HG03558 (cell line): ENCODE results near the gene NR3C2.

Experiments used
- ATAC-seq: cut with Tn5 transposase; IDR thresholded peaks from one replicate; pipeline ENCODE4 v1.9.1; 2021; ENCODE audit warnings: moderate number of reproducible peaks; ENCODE audit not compliant: unreplicated experiment; ENCODE audit errors: extremely low read depth

NR3C2 gene

DNA sequence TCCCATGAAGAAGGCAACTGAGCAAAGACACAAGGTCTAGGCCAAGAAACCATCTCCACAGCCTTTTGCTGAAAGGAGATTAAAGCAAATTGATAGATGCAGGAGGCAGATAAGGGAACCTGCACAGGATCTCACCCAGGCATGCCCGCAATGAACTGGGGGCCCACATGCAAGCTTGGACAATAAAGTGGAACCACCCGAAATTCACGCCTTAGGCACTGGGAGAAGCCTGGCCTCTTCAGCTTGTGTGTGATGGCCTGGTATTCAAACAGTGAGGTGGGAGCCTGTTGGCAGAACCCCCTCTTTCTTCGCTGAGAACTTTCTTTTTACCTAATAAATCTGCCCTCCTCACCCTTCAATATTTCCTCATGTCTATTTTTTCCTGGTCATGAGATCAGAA lies 213.2 kb downstream of the NR3C2 start:
- no peak for ATAC-seq

DNA sequence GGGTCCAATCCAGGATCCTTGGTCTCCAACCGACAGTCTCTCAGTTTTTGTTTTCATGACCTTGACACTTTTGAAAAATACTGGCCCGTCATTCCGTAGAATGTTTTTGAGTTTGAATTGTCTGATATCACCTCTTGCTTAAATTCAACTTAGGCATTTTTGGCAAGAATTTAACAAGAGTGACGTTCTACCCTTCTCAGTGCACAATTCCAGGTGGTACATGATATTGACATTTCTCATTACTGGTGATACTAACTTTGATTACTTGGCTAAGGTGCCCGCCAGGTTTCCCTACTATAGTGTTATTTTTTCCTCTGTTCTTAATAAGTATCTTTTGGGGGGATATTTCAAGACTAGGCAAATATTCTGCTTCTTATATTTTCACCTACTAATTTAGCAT lies 215.1 kb downstream of the NR3C2 start:
- ATAC-seq, result no peak

- no peak for ATAC-seq
Measured at GRCh38 chr4:148226341-148226740, 215.9 kb downstream of the NR3C2 start.

GRCh38 chr4:148225639-148226038 lies 216.6 kb downstream of the NR3C2 start:
- ATAC-seq, result no peak

GRCh38 chr4:148224476-148224875 lies 217.7 kb downstream of the NR3C2 start:
- no peak for ATAC-seq

DNA sequence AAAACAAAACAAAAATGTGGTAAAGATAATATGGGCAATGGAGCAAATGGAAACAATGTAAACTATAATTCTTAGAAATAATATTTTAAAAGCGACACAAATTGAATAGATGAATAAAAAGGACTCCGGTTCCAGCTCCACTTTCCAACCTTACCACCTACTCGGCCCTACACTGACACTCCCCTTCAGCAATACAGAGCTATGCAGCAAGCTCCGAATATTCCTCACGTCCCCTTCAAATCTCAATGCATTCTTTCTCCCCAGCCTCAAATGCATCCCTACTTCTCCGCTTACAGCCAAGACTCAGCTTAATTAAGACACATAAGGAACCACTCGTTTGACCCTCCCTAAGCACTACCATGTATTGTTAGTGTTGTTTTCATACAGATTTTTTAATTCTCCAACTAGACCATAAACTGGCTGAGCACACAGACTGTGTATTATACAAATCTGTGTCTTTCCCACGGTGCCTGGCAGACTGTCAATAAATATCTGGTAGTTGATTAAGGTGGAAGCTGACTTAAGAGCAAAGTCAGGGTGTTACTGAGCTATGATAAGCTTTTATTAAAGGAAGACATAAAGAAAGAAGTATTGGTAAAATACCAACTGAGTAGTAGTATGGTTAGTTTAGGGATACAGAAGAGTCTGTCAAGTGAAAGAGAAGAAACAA lies 219.1 kb downstream of the NR3C2 start:
- ATAC-seq, result no peak

GRCh38 chr4:148216866-148217814 lies 225.1 kb downstream of the NR3C2 start:
- peak; percentile 83 for ATAC-seq

DNA sequence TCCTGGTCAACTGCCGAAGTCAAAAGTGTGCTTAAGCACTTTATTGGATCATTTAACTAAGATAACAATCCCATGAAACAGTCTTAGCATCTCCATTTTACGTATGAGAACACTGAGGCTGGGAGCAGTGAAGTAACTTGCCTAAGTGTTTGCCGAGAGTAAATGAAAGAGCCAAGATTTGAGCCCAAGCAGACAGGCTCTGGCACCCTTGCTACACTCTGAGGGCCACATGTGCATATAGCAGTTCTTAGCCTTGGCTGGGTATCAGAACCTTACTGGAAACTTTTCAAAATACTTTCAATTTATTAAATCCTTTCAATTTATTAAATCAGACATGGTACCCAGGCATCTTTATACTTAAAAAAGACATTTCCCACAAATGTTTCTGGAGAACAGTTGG lies 225.9 kb downstream of the NR3C2 start:
- ATAC-seq, result no peak

GRCh38 chr4:148215202-148215601 lies 227.0 kb downstream of the NR3C2 start:
- no peak for ATAC-seq

- no peak for ATAC-seq
Measured at GRCh38 chr4:148214529-148215166, 227.6 kb downstream of the NR3C2 start.

- no peak for ATAC-seq
Measured at GRCh38 chr4:148211533-148211932, 230.7 kb downstream of the NR3C2 start.

DNA sequence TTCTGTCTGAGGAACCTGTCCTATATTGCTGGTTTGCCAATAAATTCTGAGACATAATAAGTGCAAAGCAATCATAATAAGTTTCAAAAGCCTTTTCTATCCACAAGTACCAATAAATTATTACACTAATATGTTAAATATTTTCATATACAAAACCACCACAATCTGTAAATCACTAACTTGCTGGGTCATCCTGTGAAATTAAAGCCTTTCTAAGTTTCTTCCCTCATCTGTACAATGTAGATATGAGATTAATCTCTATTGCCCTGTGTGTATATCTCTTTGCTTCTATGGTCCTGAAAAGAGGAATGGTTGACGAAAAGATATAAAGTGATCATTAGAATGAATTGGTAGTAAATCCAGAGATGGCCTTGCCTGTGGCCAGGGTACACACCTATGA lies 231.6 kb downstream of the NR3C2 start:
- no peak for ATAC-seq

DNA sequence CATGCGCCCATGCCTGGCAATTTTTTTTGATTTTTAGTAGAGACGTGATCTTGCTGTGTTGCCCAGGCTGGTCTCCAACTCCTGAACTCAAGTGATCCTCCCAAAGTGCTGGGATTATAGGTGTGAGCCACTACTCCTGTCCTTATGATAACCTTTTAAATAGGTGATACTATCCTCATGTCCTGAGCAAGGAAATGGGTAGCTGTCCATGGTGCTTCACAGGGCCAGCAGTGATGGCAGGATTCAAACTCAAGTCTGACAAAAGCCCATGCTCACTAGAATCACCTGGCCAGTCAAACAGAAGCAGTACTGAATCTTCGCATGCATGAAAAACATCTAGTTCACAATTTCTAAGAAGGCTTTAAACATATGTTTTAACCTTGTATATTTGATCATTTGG lies 235.1 kb downstream of the NR3C2 start:
- no peak for ATAC-seq

GRCh38 chr4:148205476-148205875 lies 236.7 kb downstream of the NR3C2 start:
- no peak for ATAC-seq

- no peak for ATAC-seq
Measured at GRCh38 chr4:148204892-148205291, 237.3 kb downstream of the NR3C2 start.

GRCh38 chr4:148204171-148204570 lies 238.0 kb downstream of the NR3C2 start:
- no peak for ATAC-seq

DNA sequence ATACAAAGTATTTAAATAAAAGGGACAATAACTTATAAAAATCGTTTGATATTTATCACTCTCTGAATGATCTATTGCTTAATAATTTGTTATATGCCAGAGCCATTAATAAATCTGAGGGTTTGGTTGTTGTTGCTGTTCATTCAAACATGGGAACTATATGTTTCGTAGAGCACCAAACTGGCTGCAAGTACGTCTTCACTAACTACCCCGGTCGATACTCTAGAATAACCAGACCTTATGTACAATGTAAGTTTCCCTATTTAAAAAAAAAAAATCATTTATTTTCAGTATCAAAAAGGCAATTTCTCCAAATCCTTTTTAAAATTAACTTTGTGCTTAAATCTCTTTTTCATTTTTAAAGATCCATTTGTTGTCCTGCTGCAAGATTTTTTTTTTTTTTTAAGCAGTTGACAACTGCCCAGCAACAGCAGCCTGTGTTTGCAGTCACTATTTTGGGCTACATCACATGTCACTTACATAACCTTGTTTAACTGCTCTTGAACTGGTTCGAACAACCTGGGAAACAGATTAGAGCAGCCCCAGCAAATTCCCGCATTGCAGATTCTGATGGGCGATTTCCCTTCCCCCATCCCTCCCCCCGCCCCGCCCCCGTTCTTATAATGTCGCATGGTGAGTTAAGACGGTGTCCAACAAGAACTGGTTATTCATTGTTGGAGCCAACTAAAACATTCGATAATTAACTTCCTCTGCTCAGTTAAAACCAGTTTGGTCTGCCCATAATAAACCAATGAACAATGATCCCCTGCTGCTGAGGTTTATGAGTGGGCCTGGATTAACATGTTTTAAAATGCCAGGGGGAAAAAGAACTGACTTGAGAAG lies 238.9 kb downstream of the NR3C2 start:
- ATAC-seq, result no peak

- ATAC-seq, result no peak
Measured at GRCh38 chr4:148200960-148201359, 241.3 kb downstream of the NR3C2 start.

DNA sequence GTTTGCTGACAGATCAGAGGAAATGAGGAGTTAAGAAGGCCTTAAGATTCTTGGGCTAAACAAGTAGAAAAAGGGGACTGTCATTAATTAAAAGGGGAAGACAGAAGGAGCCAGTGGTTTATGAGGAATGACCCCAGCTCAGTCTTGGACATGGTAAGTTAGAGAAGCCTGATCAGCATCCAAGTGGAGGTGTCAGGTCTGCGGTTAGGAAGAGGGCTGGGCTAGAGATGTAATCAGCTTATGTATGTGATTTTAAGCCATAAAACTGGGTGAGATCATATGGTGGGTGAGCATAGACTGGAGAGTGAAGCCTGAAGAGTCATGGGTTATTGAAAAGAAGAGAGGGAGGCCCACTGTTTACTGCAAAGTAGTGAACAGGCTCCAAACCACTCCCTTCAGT lies 246.1 kb downstream of the NR3C2 start:
- ATAC-seq, result no peak

- ATAC-seq, result no peak
Measured at GRCh38 chr4:148192526-148192925, 249.7 kb downstream of the NR3C2 start.
